Naive thymus-derived CD4-positive, alpha-beta T cell (primary cell): Measurements from ENCODE around the gene PLIN4. TPM values are rescaled to one million over a fixed set of nuclear protein-coding genes. Genes with fewer than 3 reads are reported as not detected.
A peak's percentile ranks its signal among the peaks of the same experiment; 100 is the strongest.

Source experiments
- ATAC-seq: fragments of 150-1000 bp; cut with Tn5 transposase; 2 replicates; pipeline ENCODE4 v1.10.0; 2021; ENCODE audit warnings: mild to moderate bottlenecking, moderate library complexity
- CTCF ChIA-PET: fragments of 350-600 bp; sonication (Branson Sonifier 250); formaldehyde crosslinking; loops from one replicate; lab custom pipeline; 2021; ENCODE audit warnings: antibody characterized with exemption; lab: Charles Lee
- POLR2A ChIA-PET: fragments of 350-600 bp; sonication (Branson Sonifier 250); formaldehyde crosslinking; loops from one replicate; lab custom pipeline; 2021; ENCODE audit warnings: antibody characterized with exemption, inconsistent platforms; lab: Charles Lee
- DNase-seq, 9 donors: peaks; one replicate each; pipeline versions ENCODE4 v3.0.0 to v3.0.0-alpha.2; 2020 to 2022; ENCODE audit warnings: mixed read lengths in 1 of 9
- H3K27ac ChIP-seq: one replicate; pipeline ENCODE4 v1.7.0; 2013; ENCODE audit warnings: mild to moderate bottlenecking, low read depth, low read length, moderate library complexity
- H3K27me3 ChIP-seq, 2 donors: one replicate each; pipeline ENCODE4 v1.7.0; 2013; ENCODE audit warnings: low read length in 2 of 2, mild to moderate bottlenecking in 2 of 2, moderate library complexity in 2 of 2; ENCODE audit not compliant: control insufficient read depth in 2 of 2, insufficient read depth in 2 of 2
- H3K36me3 ChIP-seq, 3 experiments: 1 replicate in 2 of 3; 2 replicates in 1 of 3; pipeline ENCODE4 v1.7.0; 2013; ENCODE audit warnings: low read length in 3 of 3, mild to moderate bottlenecking in 3 of 3, moderate library complexity in 1 of 3; ENCODE audit not compliant: insufficient read depth in 3 of 3, control insufficient read depth in 2 of 3
- H3K4me1 ChIP-seq, 2 donors: one replicate each; pipeline ENCODE4 v1.7.0; 2013; ENCODE audit warnings: low read length in 2 of 2, mild to moderate bottlenecking in 2 of 2, moderate library complexity in 1 of 2; ENCODE audit not compliant: control insufficient read depth in 2 of 2, insufficient read depth in 2 of 2
- H3K4me3 ChIP-seq: 2 replicates; pipeline ENCODE4 v1.7.0; 2013; ENCODE audit warnings: mild to moderate bottlenecking, low read length
- H3K9me3 ChIP-seq, 3 experiments: 1 replicate in 2 of 3; 2 replicates in 1 of 3; pipeline ENCODE4 v1.7.0; 2013; ENCODE audit warnings: low read length in 3 of 3; ENCODE audit not compliant: control insufficient read depth in 2 of 3
- H3K27ac Mint-ChIP-seq, 9 donors: one replicate each; pipeline ENCODE4 v1.8.0; 2020 to 2022; ENCODE audit warnings: mixed read lengths in 9 of 9, mild to moderate bottlenecking in 8 of 9, moderate library complexity in 5 of 9, inconsistent platforms in 2 of 9
- H3K27me3 Mint-ChIP-seq, 5 donors: one replicate each; pipeline ENCODE4 v1.8.0; 2021 to 2022; ENCODE audit warnings: mixed read lengths in 5 of 5, mild to moderate bottlenecking in 1 of 5
- H3K36me3 Mint-ChIP-seq, 5 donors: one replicate each; pipeline ENCODE4 v1.8.0; 2020 to 2022; ENCODE audit warnings: mixed read lengths in 5 of 5, mild to moderate bottlenecking in 3 of 5, inconsistent platforms in 1 of 5
- H3K4me1 Mint-ChIP-seq, 7 donors: one replicate each; pipeline ENCODE4 v1.8.0; 2020 to 2022; ENCODE audit warnings: mixed read lengths in 7 of 7, mild to moderate bottlenecking in 3 of 7, inconsistent platforms in 1 of 7
- H3K4me3 Mint-ChIP-seq, 10 donors: one replicate each; pipeline ENCODE4 v1.8.0; 2020 to 2022; ENCODE audit warnings: mild to moderate bottlenecking in 10 of 10, mixed read lengths in 10 of 10, moderate library complexity in 6 of 10, inconsistent platforms in 2 of 10
- H3K9me3 Mint-ChIP-seq, 11 donors: one replicate each; pipeline ENCODE4 v1.8.0; 2020 to 2022; ENCODE audit warnings: mixed read lengths in 11 of 11, mild to moderate bottlenecking in 4 of 11, inconsistent platforms in 1 of 11, moderate library complexity in 1 of 11
- intact Hi-C, 2 donors: fragments of 100-400 bp; cut with micrococcal nuclease; formaldehyde crosslinking; loops; one replicate each; pipeline ENCODE4 v1.15.1; 2023
- polyA plus RNA-seq, 2 donors: library from polyadenylated mRNA; unstranded; fragments of 300-500 nt; fragmentation: Illumina TruSeq; gene quantifications; one replicate each; pipeline ENCODE4 v1.2.3, GENCODE V29; 2021
- total RNA-seq, 6 experiments: library from RNA in 5 of 6; stranded (reverse) in 5 of 6; gene quantifications; 1 replicate in 5 of 6; 2 replicates in 1 of 6; pipeline ENCODE4 v1.2.3 and lab custom pipeline; 2021 to 2026

The PLIN4 gene
- total and polyA plus RNA-seq, 7 experiments from 2014 or later, result 0.08 to 0.24 (median 0.11) TPM; not detected in 2

DNA sequence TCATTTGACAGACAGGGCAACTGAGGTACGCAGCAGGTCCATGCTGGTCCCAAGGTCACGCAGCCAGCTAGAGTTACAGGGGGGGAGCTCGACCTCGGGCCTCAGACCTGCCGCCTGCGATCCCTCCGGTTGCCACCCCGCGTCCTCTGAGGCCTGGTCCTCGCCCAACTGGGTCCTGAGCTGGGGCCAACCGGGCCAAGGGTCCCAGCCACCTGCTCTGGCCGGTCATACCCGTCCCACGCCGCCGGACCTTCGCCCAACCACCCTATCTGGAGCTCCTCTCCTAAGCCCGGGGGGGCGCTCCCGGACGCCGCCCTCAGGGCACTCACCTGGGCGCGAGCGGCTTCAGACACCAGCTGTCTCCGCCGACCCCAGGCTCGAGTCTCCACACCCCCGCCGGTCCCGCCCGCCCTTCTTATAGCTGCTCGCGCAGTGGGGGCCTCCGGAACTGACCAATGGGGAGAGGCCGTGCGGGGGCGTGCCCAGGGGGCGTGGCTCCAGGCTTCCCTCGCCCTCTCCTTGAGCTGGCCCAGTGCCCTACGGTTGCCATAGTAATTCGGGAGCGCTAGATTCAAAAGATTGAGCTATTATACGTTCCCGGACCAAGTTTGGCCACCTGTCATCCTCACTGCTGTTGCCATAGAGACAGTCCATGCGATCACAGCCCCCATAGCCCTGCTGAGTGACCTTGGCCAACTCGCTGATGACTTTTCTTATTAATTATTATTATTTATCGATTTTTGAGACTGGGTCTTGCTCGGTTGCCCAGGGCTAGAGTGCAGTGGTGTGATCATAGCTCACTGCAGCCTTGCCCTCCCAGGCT is 16.8 kb upstream of the PLIN4 start, which contains the start of gene PLIN5:
PLIN5 (minus strand) TSS at position 389 of the 823 bp plus-strand sequence. CDS start 1,150 bp downstream, outside the sequence.
- H3K27ac Mint-ChIP-seq, result no peak within 1 kb of the TSS
- ChIA-PET POLR2A (no interaction called here), CTCF (interaction anchor here (0.6 kb wide), 1 partner anchor 992 kb away, joined by 3 read pairs; no protein-coding TSS in a partner anchor)
- ATAC-seq (peak; percentile 67), DNase-seq (peak in 5 of 9 donors; percentile 15 to 33 (median 23))
- H3K27me3 Mint-ChIP-seq, result peaks cover 3 to 34% (median 21%) of the 10 kb centered on the region in 5 donors
- Histone ChIP-seq H3K4me3 (no peak within 1 kb of the TSS), H3K4me1 (no peaks in the 10 kb centered on the region), H3K36me3 (no peaks in the 10 kb centered on the region), H3K27ac (no peak within 1 kb of the TSS), H3K27me3 (peaks cover 0 to 4% of the 10 kb centered on the region in 2 donors), H3K9me3 (no peaks in the 10 kb centered on the region)
- intact Hi-C loops, result no loop called here
- H3K4me1 Mint-ChIP-seq, result peaks cover 0 to 12% (median 8%) of the 10 kb centered on the region in 7 donors
- peak within 1 kb of the TSS in 4 of 10 donors; percentile 23 to 65 (median 54) for H3K4me3 Mint-ChIP-seq
- peaks cover 0 to under 1% (median 0%) of the 10 kb centered on the region in 11 donors for H3K9me3 Mint-ChIP-seq
- peaks cover 0 to 4% (median 0%) of the 10 kb centered on the region in 5 donors for H3K36me3 Mint-ChIP-seq

GRCh38 chr19:4533835-4534424 is 15.6 kb upstream of the PLIN4 start:
- Mint-ChIP-seq H3K9me3 (no peaks in the 10 kb centered on the region), H3K27ac (no peak overlapping the region), H3K4me1 (peaks cover 0 to 8% (median 5%) of the 10 kb centered on the region in 7 donors), H3K27me3 (peaks cover 3 to 23% (median 15%) of the 10 kb centered on the region in 5 donors), H3K4me3 (no peak overlapping the region), H3K36me3 (no peaks in the 10 kb centered on the region)
- no peaks in the 10 kb centered on the region for H3K9me3 ChIP-seq
- intact Hi-C loops, result no loop called here
- ChIA-PET CTCF (no interaction called here), POLR2A (no interaction called here)
- H3K4me3 ChIP-seq, result no peak overlapping the region
- H3K4me1 ChIP-seq, result no peaks in the 10 kb centered on the region
- peaks cover 0 to 4% of the 10 kb centered on the region in 2 donors for H3K27me3 ChIP-seq
- no peak overlapping the region for H3K27ac ChIP-seq
- ATAC-seq (no peak), DNase-seq (no peak)
- H3K36me3 ChIP-seq, result no peaks in the 10 kb centered on the region

DNA sequence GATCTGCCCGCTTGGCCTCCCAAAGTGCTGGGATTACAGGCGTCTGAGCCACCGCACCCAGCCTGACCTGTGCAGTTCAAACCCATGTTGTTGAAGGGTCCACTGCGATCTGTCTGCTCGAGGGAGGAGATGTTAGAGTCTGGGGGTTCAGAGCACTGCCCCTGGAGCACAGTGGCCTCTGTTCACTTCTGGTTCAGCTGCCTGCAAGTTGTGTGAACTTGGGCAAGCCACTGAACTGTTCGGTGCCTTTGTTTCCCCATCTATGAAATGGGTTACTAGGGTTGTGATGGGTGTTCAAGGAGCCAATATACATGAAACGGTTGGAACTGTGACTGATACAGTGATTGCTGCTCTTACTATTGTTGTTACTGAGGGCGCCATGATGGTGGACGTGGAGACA is 15.0 kb upstream of the PLIN4 start:
- CTCF ChIA-PET, result no interaction called here
- Mint-ChIP-seq H3K27ac (no peak overlapping the region), H3K36me3 (no peaks in the 10 kb centered on the region), H3K9me3 (no peaks in the 10 kb centered on the region), H3K4me1 (peaks cover 0 to 8% (median 5%) of the 10 kb centered on the region in 7 donors), H3K4me3 (peak overlapping the region in 1 of 10 donors; percentile 44), H3K27me3 (peaks cover 3 to 22% (median 14%) of the 10 kb centered on the region in 5 donors)
- intact Hi-C loops, result no loop called here
- no peak overlapping the region for H3K27ac ChIP-seq
- H3K4me1 ChIP-seq, result no peaks in the 10 kb centered on the region
- no peak overlapping the region for H3K4me3 ChIP-seq
- peaks cover 0 to 4% of the 10 kb centered on the region in 2 donors for H3K27me3 ChIP-seq
- DNase-seq (no peak), ATAC-seq (no peak)
- POLR2A ChIA-PET, result no interaction called here
- no peaks in the 10 kb centered on the region for H3K36me3 ChIP-seq
- H3K9me3 ChIP-seq, result no peaks in the 10 kb centered on the region

GRCh38 chr19:4531562-4532165 is 13.4 kb upstream of the PLIN4 start:
- Histone ChIP-seq H3K36me3 (no peaks in the 10 kb centered on the region), H3K4me1 (no peaks in the 10 kb centered on the region), H3K27ac (no peak overlapping the region), H3K9me3 (no peaks in the 10 kb centered on the region), H3K4me3 (no peak overlapping the region), H3K27me3 (no peaks in the 10 kb centered on the region)
- ATAC-seq (peak; percentile 18), DNase-seq (no peak)
- ChIA-PET CTCF (no interaction called here), POLR2A (no interaction called here)
- Mint-ChIP-seq H3K4me3 (no peak overlapping the region), H3K36me3 (no peaks in the 10 kb centered on the region), H3K4me1 (peaks cover 0 to 8% (median 5%) of the 10 kb centered on the region in 7 donors), H3K27me3 (peaks cover 0 to 22% (median 12%) of the 10 kb centered on the region in 5 donors), H3K27ac (no peak overlapping the region), H3K9me3 (no peaks in the 10 kb centered on the region)
- intact Hi-C loops, result no loop called here

DNA sequence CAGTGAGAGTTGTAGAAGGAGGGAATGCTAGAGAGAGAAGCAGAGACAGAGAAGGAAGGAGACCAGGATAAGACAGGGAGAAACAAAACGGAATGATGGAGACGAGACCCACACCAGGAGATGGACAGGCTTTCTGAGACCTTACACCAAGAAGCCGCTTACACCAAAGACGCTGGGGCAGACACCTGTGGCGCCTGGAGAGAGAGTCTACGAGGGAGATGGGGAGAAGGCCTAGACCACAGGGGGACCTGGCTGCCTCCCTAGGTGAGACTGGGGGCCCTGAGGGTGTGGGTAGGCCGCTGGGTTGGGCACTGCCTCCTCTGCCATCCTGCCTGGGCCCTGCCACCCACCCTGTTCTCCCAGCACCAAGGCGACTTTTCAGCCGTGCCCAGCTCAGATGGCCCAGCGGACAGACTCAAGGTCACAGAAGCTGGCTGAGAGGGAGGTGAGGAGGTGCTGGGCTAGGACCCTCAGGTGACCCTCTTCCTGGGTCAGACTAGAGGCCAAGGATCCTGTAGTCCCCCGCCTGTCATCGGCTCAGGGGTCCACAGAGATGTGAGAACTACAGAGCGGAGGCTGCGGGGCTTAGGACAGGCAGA is 11.7 kb upstream of the PLIN4 start:
- Mint-ChIP-seq H3K4me1 (peaks cover 0 to 4% (median 0%) of the 10 kb centered on the region in 7 donors), H3K27ac (no peak overlapping the region), H3K36me3 (no peaks in the 10 kb centered on the region), H3K9me3 (no peaks in the 10 kb centered on the region), H3K27me3 (peaks cover 0 to 15% (median 4%) of the 10 kb centered on the region in 5 donors), H3K4me3 (no peak overlapping the region)
- DNase-seq, result no peak
- no peaks in the 10 kb centered on the region for H3K4me1 ChIP-seq
- ATAC-seq, result no peak
- ChIA-PET CTCF (no interaction called here), POLR2A (no interaction called here)
- H3K9me3 ChIP-seq, result no peaks in the 10 kb centered on the region
- H3K27me3 ChIP-seq, result no peaks in the 10 kb centered on the region
- H3K36me3 ChIP-seq, result no peaks in the 10 kb centered on the region
- intact Hi-C loops, result no loop called here
- no peak overlapping the region for H3K4me3 ChIP-seq
- no peak overlapping the region for H3K27ac ChIP-seq

GRCh38 chr19:4528843-4529242 is 10.6 kb upstream of the PLIN4 start:
- Mint-ChIP-seq H3K4me1 (peaks cover 0 to 4% (median 0%) of the 10 kb centered on the region in 7 donors), H3K27ac (no peak overlapping the region), H3K4me3 (no peak overlapping the region), H3K36me3 (no peaks in the 10 kb centered on the region), H3K9me3 (no peaks in the 10 kb centered on the region), H3K27me3 (peaks cover 0 to 11% (median 4%) of the 10 kb centered on the region in 5 donors)
- ChIA-PET CTCF (no interaction called here), POLR2A (no interaction called here)
- Histone ChIP-seq H3K36me3 (no peaks in the 10 kb centered on the region), H3K4me3 (no peak overlapping the region), H3K4me1 (no peaks in the 10 kb centered on the region), H3K9me3 (no peaks in the 10 kb centered on the region), H3K27ac (no peak overlapping the region), H3K27me3 (no peaks in the 10 kb centered on the region)
- no peak for ATAC-seq
- intact Hi-C loops, result no loop called here
- no peak for DNase-seq
